ENCODE data around the gene APBA3. TPM values are rescaled to one million over a fixed set of nuclear protein-coding genes. Genes with fewer than 3 reads are reported as not detected.
"Not testable (repeated sequence)": the region's sequence is repeated elsewhere in the genome, so short reads cannot be mapped to it uniquely, and the experiment has no call there.

The APBA3 gene
- total RNA-seq, 1 donor, result 24.2 TPM

GRCh38 chr19:3759482-3760254, 1.8 kb downstream of the APBA3 start:
- H2AFZ ChIP-seq (ENCODE audit: low read length), result no peak overlapping the region
- no peak overlapping the region for H3K4me2 ChIP-seq (ENCODE audit: insufficient read depth, low read length)
- H3K27me3 ChIP-seq (ENCODE audit: insufficient read depth, low read length), result no peaks in the 10 kb centered on the region
- H3K36me3 ChIP-seq (ENCODE audit: insufficient read depth, low read length), result peaks cover 14% of the 10 kb centered on the region
- TF ChIP-seq, protein P1, sequence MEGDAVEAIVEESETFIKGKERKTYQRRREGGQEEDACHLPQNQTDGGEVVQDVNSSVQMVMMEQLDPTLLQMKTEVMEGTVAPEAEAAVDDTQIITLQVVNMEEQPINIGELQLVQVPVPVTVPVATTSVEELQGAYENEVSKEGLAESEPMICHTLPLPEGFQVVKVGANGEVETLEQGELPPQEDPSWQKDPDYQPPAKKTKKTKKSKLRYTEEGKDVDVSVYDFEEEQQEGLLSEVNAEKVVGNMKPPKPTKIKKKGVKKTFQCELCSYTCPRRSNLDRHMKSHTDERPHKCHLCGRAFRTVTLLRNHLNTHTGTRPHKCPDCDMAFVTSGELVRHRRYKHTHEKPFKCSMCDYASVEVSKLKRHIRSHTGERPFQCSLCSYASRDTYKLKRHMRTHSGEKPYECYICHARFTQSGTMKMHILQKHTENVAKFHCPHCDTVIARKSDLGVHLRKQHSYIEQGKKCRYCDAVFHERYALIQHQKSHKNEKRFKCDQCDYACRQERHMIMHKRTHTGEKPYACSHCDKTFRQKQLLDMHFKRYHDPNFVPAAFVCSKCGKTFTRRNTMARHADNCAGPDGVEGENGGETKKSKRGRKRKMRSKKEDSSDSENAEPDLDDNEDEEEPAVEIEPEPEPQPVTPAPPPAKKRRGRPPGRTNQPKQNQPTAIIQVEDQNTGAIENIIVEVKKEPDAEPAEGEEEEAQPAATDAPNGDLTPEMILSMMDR (IDR thresholded peaks at IDR 0.05; ENCODE audit: extremely low read depth, low read depth, low read length), result no peak
- H3K27ac ChIP-seq (ENCODE audit: low read depth, low read length), result no peak overlapping the region
- H4K20me1 ChIP-seq (ENCODE audit: insufficient read depth, low read length), result no peaks in the 10 kb centered on the region
- DNase-seq (ENCODE audit: insufficient read length, low spot score, missing footprints), result no peak
- H3K4me3 ChIP-seq (ENCODE audit: insufficient read depth, low read length), result no peak overlapping the region
- no peaks in the 10 kb centered on the region for H3K9me3 ChIP-seq (ENCODE audit: low read depth, low read length)
- H3K79me2 ChIP-seq (ENCODE audit: insufficient read depth, low read length), result peaks cover 27% of the 10 kb centered on the region
- H3K4me1 ChIP-seq (ENCODE audit: insufficient read depth, low read length), result peaks cover 14% of the 10 kb centered on the region

DNA sequence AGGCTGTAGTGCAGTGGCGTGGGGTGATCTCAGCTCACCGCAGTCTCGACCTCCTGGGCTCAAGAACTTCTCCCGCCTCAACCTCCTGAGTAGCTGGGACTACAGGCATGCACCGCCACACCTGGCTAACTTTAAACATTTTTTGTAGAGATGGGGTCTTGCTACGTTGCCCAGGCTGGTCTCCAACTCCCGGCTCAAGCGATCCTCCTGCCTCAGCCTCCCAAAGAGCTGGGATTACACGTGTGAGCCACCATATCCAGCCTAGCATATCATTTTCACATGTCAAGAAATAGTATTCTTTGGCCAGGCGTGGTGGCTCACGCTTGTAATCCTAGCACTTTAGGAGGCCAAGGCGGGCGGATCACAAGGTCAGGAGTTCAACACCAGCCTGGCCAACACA, 3.2 kb downstream of the APBA3 start:
- not testable (repeated sequence) for H3K9me3 ChIP-seq (ENCODE audit: low read depth, low read length); DNase-seq (ENCODE audit: insufficient read length, low spot score, missing footprints)

GRCh38 chr19:3757705-3758104, 3.8 kb downstream of the APBA3 start:
- not testable (repeated sequence) for H3K4me1 ChIP-seq (ENCODE audit: insufficient read depth, low read length); H3K9me3 ChIP-seq (ENCODE audit: low read depth, low read length); H3K4me3 ChIP-seq (ENCODE audit: insufficient read depth, low read length); H3K27ac ChIP-seq (ENCODE audit: low read depth, low read length); H3K27me3 ChIP-seq (ENCODE audit: insufficient read depth, low read length); H3K4me2 ChIP-seq (ENCODE audit: insufficient read depth, low read length); H4K20me1 ChIP-seq (ENCODE audit: insufficient read depth, low read length); H2AFZ ChIP-seq (ENCODE audit: low read length); DNase-seq (ENCODE audit: insufficient read length, low spot score, missing footprints)
- peaks cover 14% of the 10 kb centered on the region for H3K36me3 ChIP-seq (ENCODE audit: insufficient read depth, low read length)
- H3K79me2 ChIP-seq (ENCODE audit: insufficient read depth, low read length), result peaks cover 22% of the 10 kb centered on the region

More for the DNA sequence above, 3.2 kb downstream of the APBA3 start:
- H4K20me1 ChIP-seq (ENCODE audit: insufficient read depth, low read length); H3K4me3 ChIP-seq (ENCODE audit: insufficient read depth, low read length); H2AFZ ChIP-seq (ENCODE audit: low read length); H3K4me2 ChIP-seq (ENCODE audit: insufficient read depth, low read length); H3K27me3 ChIP-seq (ENCODE audit: insufficient read depth, low read length); H3K27ac ChIP-seq (ENCODE audit: low read depth, low read length): not testable (repeated sequence)
- Histone ChIP-seq H3K36me3 (ENCODE audit: insufficient read depth, low read length) (peaks cover 14% of the 10 kb centered on the region), H3K79me2 (ENCODE audit: insufficient read depth, low read length) (peaks cover 26% of the 10 kb centered on the region), H3K4me1 (ENCODE audit: insufficient read depth, low read length) (peaks cover 13% of the 10 kb centered on the region)

DNA sequence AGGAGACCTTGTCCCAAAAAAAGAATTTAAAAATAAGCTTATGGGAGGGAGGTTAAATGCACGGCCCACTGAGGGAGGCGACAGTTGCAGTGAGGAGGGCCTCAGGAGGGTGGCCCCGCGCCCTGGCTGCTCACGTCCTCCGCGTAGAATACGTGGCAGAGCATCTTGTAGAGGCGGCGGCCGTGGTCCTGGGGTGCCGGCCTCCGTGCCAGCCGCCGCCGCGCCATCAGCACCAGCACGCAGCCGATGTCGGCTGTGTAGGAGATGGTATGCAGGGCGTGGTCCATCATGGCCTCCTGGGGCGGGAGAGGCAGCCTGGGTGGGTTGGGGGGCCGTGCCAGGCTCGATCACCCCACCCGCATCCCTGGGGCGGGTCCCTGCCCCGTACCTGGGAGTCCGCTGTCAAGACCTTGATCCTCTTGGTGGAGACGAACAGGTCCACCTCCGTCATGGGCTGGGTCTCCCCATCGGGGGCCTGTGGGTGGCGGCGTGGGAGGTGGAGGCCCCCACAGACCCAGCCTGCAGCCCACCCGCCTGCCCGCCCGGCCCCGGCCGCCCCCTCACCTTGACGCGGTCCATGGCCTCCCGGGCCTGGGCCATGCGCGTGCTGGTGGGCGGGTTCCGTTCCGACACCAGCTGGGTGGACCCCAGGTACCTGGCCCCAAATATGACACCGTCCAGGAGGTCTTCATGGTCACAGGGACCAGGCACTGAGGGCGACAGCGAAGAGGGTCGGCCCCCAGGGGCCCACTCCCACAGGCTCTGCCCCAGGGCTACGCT, 7.7 kb downstream of the APBA3 start:
- Histone ChIP-seq H3K4me1 (ENCODE audit: insufficient read depth, low read length) (no peaks in the 10 kb centered on the region), H3K9me3 (ENCODE audit: low read depth, low read length) (no peaks in the 10 kb centered on the region), H3K4me3 (ENCODE audit: insufficient read depth, low read length) (no peak overlapping the region), H2AFZ (ENCODE audit: low read length) (no peak overlapping the region), H3K4me2 (ENCODE audit: insufficient read depth, low read length) (no peak overlapping the region), H4K20me1 (ENCODE audit: insufficient read depth, low read length) (no peaks in the 10 kb centered on the region), H3K27ac (ENCODE audit: low read depth, low read length) (no peak overlapping the region), H3K36me3 (ENCODE audit: insufficient read depth, low read length) (peaks cover 11% of the 10 kb centered on the region), H3K27me3 (ENCODE audit: insufficient read depth, low read length) (no peaks in the 10 kb centered on the region), H3K79me2 (ENCODE audit: insufficient read depth, low read length) (no peaks in the 10 kb centered on the region)
- TF ChIP-seq, protein P1 (IDR thresholded peaks at IDR 0.05; ENCODE audit: extremely low read depth, low read depth, low read length), result no peak
- no peak for DNase-seq (ENCODE audit: insufficient read length, low spot score, missing footprints)

Data from osteoblast (primary cell).